ENCODE data around the gene NAPA. TPM values are rescaled to one million over a fixed set of nuclear protein-coding genes. Genes with fewer than 3 reads are reported as not detected.

NAPA gene
- total RNA-seq, 1 experiment from 2014 or later, result 61.3 TPM

DNA sequence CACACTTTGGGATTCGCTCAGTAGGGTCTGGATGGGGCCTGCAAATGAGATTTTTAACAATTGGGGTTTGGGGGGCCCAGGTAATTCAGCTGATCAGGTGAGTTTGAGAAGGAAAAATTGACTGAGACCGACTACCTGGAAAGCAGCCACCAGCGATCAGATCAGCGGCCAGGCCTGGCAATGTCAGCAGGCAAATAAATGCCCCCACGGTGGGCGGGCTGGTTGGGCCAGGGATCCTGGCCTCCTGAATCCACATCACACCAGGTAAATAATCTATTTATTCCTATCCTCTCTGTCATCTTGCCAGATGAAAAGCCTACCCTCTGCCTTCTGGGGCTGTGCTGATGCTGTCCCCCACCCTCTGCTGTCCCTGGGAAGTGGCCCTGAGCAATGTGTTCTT, 9.4 kb downstream of the NAPA start:
- ChIA-PET CTCF (no interaction called here), POLR2A (no interaction called here)

DNA sequence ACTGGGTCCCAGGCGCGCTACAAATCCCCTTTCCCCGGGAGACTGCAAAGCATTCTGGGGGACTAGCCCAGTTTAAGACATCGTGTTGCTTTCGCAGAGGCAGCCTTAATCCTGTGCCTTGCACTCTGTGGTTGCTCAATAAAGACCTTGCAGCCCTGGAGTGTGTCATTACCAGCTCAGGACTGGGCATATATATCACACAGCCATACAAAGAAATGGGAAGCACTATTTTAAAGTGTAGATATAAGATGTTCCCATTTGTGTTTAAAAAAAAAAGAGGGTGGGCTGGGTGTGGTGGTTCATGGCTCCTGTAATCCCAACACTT, 11.1 kb downstream of the NAPA start:
- Mint-ChIP-seq H3K36me3 (0 out of 2 replicates have a peak, but pooled peaks cover 2% of the 10 kb centered on the region), H3K4me3 (no peak overlapping the region), H3K27me3 (ENCODE audit: low read depth) (no peaks in the 10 kb centered on the region), H3K4me1 (peaks cover 16% of the 10 kb centered on the region), H3K9me3 (no peaks in the 10 kb centered on the region), H3K27ac (no peak overlapping the region)
- no peak for ATAC-seq
- TF ChIP-seq, protein P1, sequence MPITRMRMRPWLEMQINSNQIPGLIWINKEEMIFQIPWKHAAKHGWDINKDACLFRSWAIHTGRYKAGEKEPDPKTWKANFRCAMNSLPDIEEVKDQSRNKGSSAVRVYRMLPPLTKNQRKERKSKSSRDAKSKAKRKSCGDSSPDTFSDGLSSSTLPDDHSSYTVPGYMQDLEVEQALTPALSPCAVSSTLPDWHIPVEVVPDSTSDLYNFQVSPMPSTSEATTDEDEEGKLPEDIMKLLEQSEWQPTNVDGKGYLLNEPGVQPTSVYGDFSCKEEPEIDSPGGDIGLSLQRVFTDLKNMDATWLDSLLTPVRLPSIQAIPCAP (CRISPR knock-in tag; IDR thresholded peaks at IDR 0.05), result no peak
- TF ChIP-seq, protein P2, sequence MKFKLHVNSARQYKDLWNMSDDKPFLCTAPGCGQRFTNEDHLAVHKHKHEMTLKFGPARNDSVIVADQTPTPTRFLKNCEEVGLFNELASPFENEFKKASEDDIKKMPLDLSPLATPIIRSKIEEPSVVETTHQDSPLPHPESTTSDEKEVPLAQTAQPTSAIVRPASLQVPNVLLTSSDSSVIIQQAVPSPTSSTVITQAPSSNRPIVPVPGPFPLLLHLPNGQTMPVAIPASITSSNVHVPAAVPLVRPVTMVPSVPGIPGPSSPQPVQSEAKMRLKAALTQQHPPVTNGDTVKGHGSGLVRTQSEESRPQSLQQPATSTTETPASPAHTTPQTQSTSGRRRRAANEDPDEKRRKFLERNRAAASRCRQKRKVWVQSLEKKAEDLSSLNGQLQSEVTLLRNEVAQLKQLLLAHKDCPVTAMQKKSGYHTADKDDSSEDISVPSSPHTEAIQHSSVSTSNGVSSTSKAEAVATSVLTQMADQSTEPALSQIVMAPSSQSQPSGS (CRISPR knock-in tag; IDR thresholded peaks at IDR 0.05; ENCODE audit: borderline replicate concordance, low read depth), result no peak
- TF ChIP-seq TCF7 (CRISPR knock-in tag; IDR thresholded peaks at IDR 0.05; ENCODE audit: low read depth) (no peak), NR2C2 (CRISPR knock-in tag; IDR thresholded peaks at IDR 0.05) (no peak), CBFB (CRISPR knock-in tag; IDR thresholded peaks at IDR 0.05; ENCODE audit: low read depth) (no peak), ZNF121 (CRISPR knock-in tag; IDR thresholded peaks at IDR 0.05) (no peak)
- POLR2A ChIA-PET, result interaction anchor here (0.5 kb wide), 1 partner anchor 1968 kb away, joined by 3 read pairs; no protein-coding TSS in a partner anchor
- DNase-seq (ENCODE audit: low spot score), result no peak
- CTCF ChIA-PET, result interaction anchor here (1.1 kb wide), 1 partner anchor 209 kb away, joined by 3 read pairs; the partner anchor contains the start of gene EHD2

More for the DNA sequence above, 9.4 kb downstream of the NAPA start:
- no peak overlapping the region for H3K27ac Mint-ChIP-seq
- DNase-seq (ENCODE audit: low spot score), result no peak
- no peak overlapping the region for H3K4me3 Mint-ChIP-seq
- no peak for ATAC-seq
- TF ChIP-seq, protein P3, sequence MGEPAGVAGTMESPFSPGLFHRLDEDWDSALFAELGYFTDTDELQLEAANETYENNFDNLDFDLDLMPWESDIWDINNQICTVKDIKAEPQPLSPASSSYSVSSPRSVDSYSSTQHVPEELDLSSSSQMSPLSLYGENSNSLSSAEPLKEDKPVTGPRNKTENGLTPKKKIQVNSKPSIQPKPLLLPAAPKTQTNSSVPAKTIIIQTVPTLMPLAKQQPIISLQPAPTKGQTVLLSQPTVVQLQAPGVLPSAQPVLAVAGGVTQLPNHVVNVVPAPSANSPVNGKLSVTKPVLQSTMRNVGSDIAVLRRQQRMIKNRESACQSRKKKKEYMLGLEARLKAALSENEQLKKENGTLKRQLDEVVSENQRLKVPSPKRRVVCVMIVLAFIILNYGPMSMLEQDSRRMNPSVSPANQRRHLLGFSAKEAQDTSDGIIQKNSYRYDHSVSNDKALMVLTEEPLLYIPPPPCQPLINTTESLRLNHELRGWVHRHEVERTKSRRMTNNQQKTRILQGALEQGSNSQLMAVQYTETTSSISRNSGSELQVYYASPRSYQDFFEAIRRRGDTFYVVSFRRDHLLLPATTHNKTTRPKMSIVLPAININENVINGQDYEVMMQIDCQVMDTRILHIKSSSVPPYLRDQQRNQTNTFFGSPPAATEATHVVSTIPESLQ (CRISPR knock-in tag; IDR thresholded peaks at IDR 0.05), result no peak
- no peak for TF ChIP-seq JAZF1 (CRISPR knock-in tag; IDR thresholded peaks at IDR 0.05)
- no peak for TF ChIP-seq SMAD4 (CRISPR knock-in tag; IDR thresholded peaks at IDR 0.05)
- TF ChIP-seq, protein P4, sequence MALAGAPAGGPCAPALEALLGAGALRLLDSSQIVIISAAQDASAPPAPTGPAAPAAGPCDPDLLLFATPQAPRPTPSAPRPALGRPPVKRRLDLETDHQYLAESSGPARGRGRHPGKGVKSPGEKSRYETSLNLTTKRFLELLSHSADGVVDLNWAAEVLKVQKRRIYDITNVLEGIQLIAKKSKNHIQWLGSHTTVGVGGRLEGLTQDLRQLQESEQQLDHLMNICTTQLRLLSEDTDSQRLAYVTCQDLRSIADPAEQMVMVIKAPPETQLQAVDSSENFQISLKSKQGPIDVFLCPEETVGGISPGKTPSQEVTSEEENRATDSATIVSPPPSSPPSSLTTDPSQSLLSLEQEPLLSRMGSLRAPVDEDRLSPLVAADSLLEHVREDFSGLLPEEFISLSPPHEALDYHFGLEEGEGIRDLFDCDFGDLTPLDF (CRISPR knock-in tag; IDR thresholded peaks at IDR 0.05), result no peak
- no peak for TF ChIP-seq NFYB (CRISPR knock-in tag; conservative IDR thresholded peaks at IDR 0.05; ENCODE audit: low read depth)
- TF ChIP-seq ZNF121 (CRISPR knock-in tag; IDR thresholded peaks at IDR 0.05), result no peak
- no peak for TF ChIP-seq RORB (CRISPR knock-in tag; IDR thresholded peaks at IDR 0.05)
- H3K4me1 Mint-ChIP-seq, result peaks cover 4% of the 10 kb centered on the region
- H3K36me3 Mint-ChIP-seq, result no peaks in the 10 kb centered on the region
- no peaks in the 10 kb centered on the region for H3K9me3 Mint-ChIP-seq
- no peaks in the 10 kb centered on the region for H3K27me3 Mint-ChIP-seq (ENCODE audit: low read depth)

DNA sequence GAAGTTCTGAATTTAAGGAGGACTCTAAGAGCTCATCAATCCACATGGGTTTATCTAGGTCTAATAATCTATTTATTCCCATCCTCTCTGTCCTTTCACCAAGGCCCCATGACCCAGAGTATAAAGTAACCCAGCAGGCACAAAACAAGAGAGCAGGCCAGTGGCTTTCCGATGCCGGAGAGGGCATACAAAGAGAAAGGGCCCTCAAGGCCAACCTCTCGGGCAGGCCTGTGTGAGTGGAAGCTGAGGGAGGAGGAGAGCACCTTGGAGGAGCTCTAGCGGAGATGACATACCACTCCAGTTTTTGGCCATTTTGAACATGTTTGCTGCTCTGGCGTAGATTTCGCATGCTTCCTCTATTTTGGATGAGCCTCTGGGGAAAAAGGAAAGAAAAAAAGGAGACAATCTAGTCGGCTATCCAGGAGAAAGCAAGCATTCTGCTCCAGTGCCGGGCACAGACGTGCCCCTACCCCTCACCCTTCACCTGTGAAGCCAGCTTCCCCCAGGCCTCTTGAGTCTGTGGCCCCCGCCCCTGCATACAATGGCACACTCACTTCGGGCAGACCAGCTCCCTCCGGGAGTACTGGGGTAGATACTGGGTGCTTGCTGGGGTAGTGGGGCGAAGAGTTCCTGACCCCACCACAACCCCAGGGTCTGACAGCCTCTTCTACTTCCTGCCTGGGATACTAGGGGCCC, 11.6 kb downstream of the NAPA start:
- Mint-ChIP-seq H3K9me3 (no peaks in the 10 kb centered on the region), H3K36me3 (0 out of 2 replicates have a peak, but pooled peaks cover 3% of the 10 kb centered on the region), H3K27me3 (ENCODE audit: low read depth) (no peaks in the 10 kb centered on the region), H3K4me1 (peaks cover 16% of the 10 kb centered on the region), H3K4me3 (no peak overlapping the region), H3K27ac (no peak overlapping the region)
- CTCF ChIA-PET, result interaction anchor here (1.1 kb wide), 1 partner anchor 210 kb away, joined by 3 read pairs; the partner anchor contains the start of gene EHD2
- POLR2A ChIA-PET, result interaction anchor here (0.5 kb wide), 1 partner anchor 1968 kb away, joined by 3 read pairs; no protein-coding TSS in a partner anchor
- no peak for DNase-seq (ENCODE audit: low spot score)
- ATAC-seq, result no peak
- TF ChIP-seq, protein P5, sequence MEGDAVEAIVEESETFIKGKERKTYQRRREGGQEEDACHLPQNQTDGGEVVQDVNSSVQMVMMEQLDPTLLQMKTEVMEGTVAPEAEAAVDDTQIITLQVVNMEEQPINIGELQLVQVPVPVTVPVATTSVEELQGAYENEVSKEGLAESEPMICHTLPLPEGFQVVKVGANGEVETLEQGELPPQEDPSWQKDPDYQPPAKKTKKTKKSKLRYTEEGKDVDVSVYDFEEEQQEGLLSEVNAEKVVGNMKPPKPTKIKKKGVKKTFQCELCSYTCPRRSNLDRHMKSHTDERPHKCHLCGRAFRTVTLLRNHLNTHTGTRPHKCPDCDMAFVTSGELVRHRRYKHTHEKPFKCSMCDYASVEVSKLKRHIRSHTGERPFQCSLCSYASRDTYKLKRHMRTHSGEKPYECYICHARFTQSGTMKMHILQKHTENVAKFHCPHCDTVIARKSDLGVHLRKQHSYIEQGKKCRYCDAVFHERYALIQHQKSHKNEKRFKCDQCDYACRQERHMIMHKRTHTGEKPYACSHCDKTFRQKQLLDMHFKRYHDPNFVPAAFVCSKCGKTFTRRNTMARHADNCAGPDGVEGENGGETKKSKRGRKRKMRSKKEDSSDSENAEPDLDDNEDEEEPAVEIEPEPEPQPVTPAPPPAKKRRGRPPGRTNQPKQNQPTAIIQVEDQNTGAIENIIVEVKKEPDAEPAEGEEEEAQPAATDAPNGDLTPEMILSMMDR (IDR thresholded peaks at IDR 0.05), result no peak
- no peak for TF ChIP-seq ZNF416 (CRISPR knock-in tag; IDR thresholded peaks at IDR 0.05)
- TF ChIP-seq, protein P6, sequence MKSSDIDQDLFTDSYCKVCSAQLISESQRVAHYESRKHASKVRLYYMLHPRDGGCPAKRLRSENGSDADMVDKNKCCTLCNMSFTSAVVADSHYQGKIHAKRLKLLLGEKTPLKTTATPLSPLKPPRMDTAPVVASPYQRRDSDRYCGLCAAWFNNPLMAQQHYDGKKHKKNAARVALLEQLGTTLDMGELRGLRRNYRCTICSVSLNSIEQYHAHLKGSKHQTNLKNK (CRISPR knock-in tag; IDR thresholded peaks at IDR 0.05), result no peak
- TF ChIP-seq, protein P7, sequence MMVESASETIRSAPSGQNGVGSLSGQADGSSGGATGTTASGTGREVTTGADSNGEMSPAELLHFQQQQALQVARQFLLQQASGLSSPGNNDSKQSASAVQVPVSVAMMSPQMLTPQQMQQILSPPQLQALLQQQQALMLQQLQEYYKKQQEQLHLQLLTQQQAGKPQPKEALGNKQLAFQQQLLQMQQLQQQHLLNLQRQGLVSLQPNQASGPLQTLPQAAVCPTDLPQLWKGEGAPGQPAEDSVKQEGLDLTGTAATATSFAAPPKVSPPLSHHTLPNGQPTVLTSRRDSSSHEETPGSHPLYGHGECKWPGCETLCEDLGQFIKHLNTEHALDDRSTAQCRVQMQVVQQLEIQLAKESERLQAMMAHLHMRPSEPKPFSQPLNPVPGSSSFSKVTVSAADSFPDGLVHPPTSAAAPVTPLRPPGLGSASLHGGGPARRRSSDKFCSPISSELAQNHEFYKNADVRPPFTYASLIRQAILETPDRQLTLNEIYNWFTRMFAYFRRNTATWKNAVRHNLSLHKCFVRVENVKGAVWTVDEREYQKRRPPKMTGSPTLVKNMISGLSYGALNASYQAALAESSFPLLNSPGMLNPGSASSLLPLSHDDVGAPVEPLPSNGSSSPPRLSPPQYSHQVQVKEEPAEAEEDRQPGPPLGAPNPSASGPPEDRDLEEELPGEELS (CRISPR knock-in tag; IDR thresholded peaks at IDR 0.05), result no peak
- TF ChIP-seq, protein P8, sequence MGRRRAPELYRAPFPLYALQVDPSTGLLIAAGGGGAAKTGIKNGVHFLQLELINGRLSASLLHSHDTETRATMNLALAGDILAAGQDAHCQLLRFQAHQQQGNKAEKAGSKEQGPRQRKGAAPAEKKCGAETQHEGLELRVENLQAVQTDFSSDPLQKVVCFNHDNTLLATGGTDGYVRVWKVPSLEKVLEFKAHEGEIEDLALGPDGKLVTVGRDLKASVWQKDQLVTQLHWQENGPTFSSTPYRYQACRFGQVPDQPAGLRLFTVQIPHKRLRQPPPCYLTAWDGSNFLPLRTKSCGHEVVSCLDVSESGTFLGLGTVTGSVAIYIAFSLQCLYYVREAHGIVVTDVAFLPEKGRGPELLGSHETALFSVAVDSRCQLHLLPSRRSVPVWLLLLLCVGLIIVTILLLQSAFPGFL (CRISPR knock-in tag; IDR thresholded peaks at IDR 0.05; ENCODE audit: borderline replicate concordance), result no peak
